CD4-positive, alpha-beta T cell (primary cell): ENCODE results near the gene TUT1. TPM values are rescaled to one million over a fixed set of nuclear protein-coding genes. Genes with fewer than 3 reads are reported as not detected.
"Not testable (repeated sequence)": the region's sequence is repeated elsewhere in the genome, so short reads cannot be mapped to it uniquely, and the experiment has no call there.

ENCODE experiments used
- ATAC-seq: fragments of 200-7000 bp; cut with Tn5 transposase; one replicate; pipeline ENCODE4 v1.10.0; 2022; ENCODE audit warnings: mild to moderate bottlenecking; ENCODE audit not compliant: poor library complexity
- CTCF ChIA-PET: fragments of 350-600 bp; sonication (Branson Sonifier 250); formaldehyde crosslinking; loops from one replicate; lab custom pipeline; 2021; ENCODE audit warnings: antibody characterized with exemption, inconsistent platforms; lab: Charles Lee
- POLR2A ChIA-PET: fragments of 350-600 bp; sonication (Branson Sonifier 250); formaldehyde crosslinking; loops from one replicate; lab custom pipeline; 2021; ENCODE audit warnings: antibody characterized with exemption, inconsistent platforms; lab: Charles Lee
- DNase-seq, 14 experiments: peaks; one replicate each; pipeline ENCODE4 v3.0.0-alpha.2; 2013 to 2020; ENCODE audit warnings: mixed read lengths in 2 of 14
- H3K27ac ChIP-seq, 2 donors: one replicate each; pipeline versions ENCODE4 v1.5.1 to v1.7.0; 2013; ENCODE audit warnings: low read length in 2 of 2, low read depth in 1 of 2, mild to moderate bottlenecking in 1 of 2
- H3K27me3 ChIP-seq, 2 experiments: 1 replicate in 1 of 2; 2 replicates in 1 of 2; pipeline versions ENCODE4 v1.6.1 to v1.7.0; 2013; ENCODE audit warnings: low read length in 2 of 2, control low read depth in 1 of 2, mild to moderate bottlenecking in 1 of 2, moderate library complexity in 1 of 2; ENCODE audit not compliant: insufficient read depth in 2 of 2, control insufficient read depth in 1 of 2
- H3K36me3 ChIP-seq: one replicate; pipeline ENCODE4 v1.6.1; 2013; ENCODE audit warnings: low read length, control low read depth; ENCODE audit not compliant: insufficient read depth
- H3K4me1 ChIP-seq: one replicate; pipeline ENCODE4 v1.6.1; 2013; ENCODE audit warnings: low read length, control low read depth; ENCODE audit not compliant: insufficient read depth
- H3K4me3 ChIP-seq: one replicate; pipeline ENCODE4 v1.5.1; 2013; ENCODE audit warnings: mild to moderate bottlenecking, low read length, moderate library complexity
- H3K9me3 ChIP-seq, 2 experiments: 1 replicate in 1 of 2; 2 replicates in 1 of 2; pipeline versions ENCODE4 v1.6.1 to v1.7.0; 2013; ENCODE audit warnings: low read length in 2 of 2, mild to moderate bottlenecking in 2 of 2, control low read depth in 1 of 2, moderate library complexity in 1 of 2; ENCODE audit not compliant: control insufficient read depth in 1 of 2, insufficient read depth in 1 of 2
- H3K27ac Mint-ChIP-seq: one replicate; pipeline ENCODE4 v1.8.0; 2020; ENCODE audit warnings: mixed read lengths
- H3K27me3 Mint-ChIP-seq: one replicate; pipeline ENCODE4 v1.8.0; 2021; ENCODE audit warnings: mixed read lengths
- H3K36me3 Mint-ChIP-seq: one replicate; pipeline ENCODE4 v1.8.0; 2021; ENCODE audit warnings: low read depth, mixed read lengths
- H3K4me1 Mint-ChIP-seq: one replicate; pipeline ENCODE4 v1.8.0; 2021; ENCODE audit warnings: low read depth, mixed read lengths
- H3K4me3 Mint-ChIP-seq: one replicate; pipeline ENCODE4 v1.8.0; 2020; ENCODE audit warnings: mild to moderate bottlenecking, mixed read lengths
- H3K9me3 Mint-ChIP-seq: one replicate; pipeline ENCODE4 v1.8.0; 2020; ENCODE audit warnings: mixed read lengths
- intact Hi-C, 2 experiments: fragments of 100-400 bp; cut with DNase I in 1 of 2; cut with micrococcal nuclease in 1 of 2; formaldehyde crosslinking; loops; one replicate each; pipeline versions ENCODE4 v1.15.1 to v1.9.0; 2023 to 2025; cut with DNase I, micrococcal nuclease
- total RNA-seq, 174 experiments: library from RNA in 2 of 174; stranded (reverse) in 2 of 174; gene quantifications; one replicate each; pipeline ENCODE4 v1.2.3 and lab custom pipeline; 2021 to 2026
- TF ChIP-seq, protein P1 (sequence below): fragments of 200-600 bp; IDR thresholded peaks from one replicate; pipeline ENCODE4 v1.8.0; 2022; ENCODE audit warnings: antibody characterized with exemption, mild to moderate bottlenecking

TUT1 gene
- total RNA-seq, 2 experiments from 2014 or later = 25.5 to 26.2 TPM

DNA sequence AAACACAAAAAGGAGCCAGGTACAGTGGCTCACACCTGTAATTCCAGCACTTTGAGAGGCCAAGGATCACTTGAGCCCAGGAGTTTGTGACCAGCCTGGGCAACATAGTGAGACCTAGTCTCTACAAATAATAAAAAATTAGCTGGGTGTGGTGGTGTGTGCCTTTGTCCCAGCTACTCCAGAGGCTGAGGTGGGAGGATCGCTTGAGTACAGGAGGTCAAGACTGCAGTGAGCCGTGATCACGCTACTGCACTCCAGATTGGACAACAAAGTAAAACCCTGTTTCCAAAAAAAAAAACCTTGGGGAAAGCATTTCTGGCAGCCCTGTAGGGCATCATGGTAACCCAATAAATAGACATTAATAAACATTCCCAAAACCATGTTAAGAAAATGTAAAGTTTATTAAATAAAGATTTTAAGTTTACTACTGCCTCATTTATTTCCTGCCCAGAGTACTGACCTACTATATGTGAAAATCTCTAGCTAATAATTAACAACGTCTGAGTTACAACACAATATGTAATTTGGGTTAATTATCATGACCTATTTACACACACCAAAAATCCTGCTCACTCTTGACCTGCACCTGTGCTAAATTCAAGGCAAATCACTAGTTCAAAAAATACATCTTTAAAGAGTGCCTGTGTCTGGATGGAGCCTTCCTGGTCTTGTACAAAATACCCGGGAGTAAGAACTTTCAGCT is 26.1 kb downstream of the TUT1 start:
- Histone ChIP-seq H3K36me3 (peaks cover 76% of the 10 kb centered on the region), H3K27ac (no peak overlapping the region), H3K9me3 (no peaks in the 10 kb centered on the region), H3K27me3 (no peaks in the 10 kb centered on the region), H3K4me1 (peaks cover 24% of the 10 kb centered on the region), H3K4me3 (no peak overlapping the region)
- no peak for ATAC-seq
- Mint-ChIP-seq H3K4me1 (peaks cover 36% of the 10 kb centered on the region), H3K27me3 (no peaks in the 10 kb centered on the region), H3K27ac (peak overlapping the region; percentile 38), H3K4me3 (no peak overlapping the region), H3K9me3 (no peaks in the 10 kb centered on the region), H3K36me3 (peaks cover 79% of the 10 kb centered on the region)
- intact Hi-C loops = no loop called here
- DNase-seq = no peak
- TF ChIP-seq, protein P1, sequence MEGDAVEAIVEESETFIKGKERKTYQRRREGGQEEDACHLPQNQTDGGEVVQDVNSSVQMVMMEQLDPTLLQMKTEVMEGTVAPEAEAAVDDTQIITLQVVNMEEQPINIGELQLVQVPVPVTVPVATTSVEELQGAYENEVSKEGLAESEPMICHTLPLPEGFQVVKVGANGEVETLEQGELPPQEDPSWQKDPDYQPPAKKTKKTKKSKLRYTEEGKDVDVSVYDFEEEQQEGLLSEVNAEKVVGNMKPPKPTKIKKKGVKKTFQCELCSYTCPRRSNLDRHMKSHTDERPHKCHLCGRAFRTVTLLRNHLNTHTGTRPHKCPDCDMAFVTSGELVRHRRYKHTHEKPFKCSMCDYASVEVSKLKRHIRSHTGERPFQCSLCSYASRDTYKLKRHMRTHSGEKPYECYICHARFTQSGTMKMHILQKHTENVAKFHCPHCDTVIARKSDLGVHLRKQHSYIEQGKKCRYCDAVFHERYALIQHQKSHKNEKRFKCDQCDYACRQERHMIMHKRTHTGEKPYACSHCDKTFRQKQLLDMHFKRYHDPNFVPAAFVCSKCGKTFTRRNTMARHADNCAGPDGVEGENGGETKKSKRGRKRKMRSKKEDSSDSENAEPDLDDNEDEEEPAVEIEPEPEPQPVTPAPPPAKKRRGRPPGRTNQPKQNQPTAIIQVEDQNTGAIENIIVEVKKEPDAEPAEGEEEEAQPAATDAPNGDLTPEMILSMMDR = no peak
- ChIA-PET CTCF (interaction anchor here (1.2 to 12.2 kb wide), 3 partner anchors 22 to 141 kb away, joined by 4 to 92 read pairs (median 5); partner anchors contain the start of gene TUT1), POLR2A (interaction anchor here (0.6 to 1.5 kb wide), 3 partner anchors 9 to 100 kb away, joined by 3 to 5 read pairs (median 5); partner anchors contain the start of genes C11orf98, CSKMT and TUT1)

DNA sequence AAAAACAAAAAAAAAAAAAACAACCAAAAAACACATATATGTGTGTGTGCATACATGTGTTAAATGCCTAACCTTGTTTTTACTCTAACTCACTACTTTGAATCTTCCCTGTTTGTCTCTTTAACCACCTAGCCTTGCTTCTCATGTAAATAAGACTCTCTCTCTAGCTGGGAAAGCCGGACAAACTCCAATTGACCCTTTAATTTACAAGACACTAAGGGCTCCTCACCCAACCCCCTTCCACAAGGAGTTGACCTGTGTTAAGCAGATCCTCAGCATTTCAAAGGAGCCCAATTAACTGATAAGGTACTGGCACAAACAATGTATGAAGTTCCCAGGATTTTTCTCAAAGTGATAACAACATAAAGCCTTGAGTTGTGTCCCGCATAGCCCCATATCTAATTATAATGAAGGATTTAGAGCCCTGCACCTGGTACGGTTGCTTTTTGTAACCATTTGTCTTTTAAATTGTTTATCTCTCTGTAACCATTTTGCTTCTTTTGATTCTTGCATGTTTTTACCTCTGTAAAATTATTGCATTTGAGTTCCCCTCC is 29.6 kb downstream of the TUT1 start:
- DNase-seq, H3K27me3 ChIP-seq, ATAC-seq, H3K27me3 Mint-ChIP-seq, H3K4me3 ChIP-seq, H3K9me3 Mint-ChIP-seq, H3K27ac ChIP-seq, H3K9me3 ChIP-seq, H3K4me3 Mint-ChIP-seq: not testable (repeated sequence)
- intact Hi-C loops = loop anchor here in 1 of 2 experiments (2.0 kb wide), 1 partner anchor 19 kb away; no protein-coding TSS in a partner anchor
- Mint-ChIP-seq H3K27ac (peak overlapping the region; percentile 43), H3K4me1 (peaks cover 43% of the 10 kb centered on the region), H3K36me3 (peaks cover 75% of the 10 kb centered on the region)
- Histone ChIP-seq H3K36me3 (peaks cover 65% of the 10 kb centered on the region), H3K4me1 (peaks cover 44% of the 10 kb centered on the region)
- ChIA-PET POLR2A (interaction anchor here (1.8 to 2.4 kb wide), 3 partner anchors 10 to 137 kb away, joined by 9 to 18 read pairs (median 11); partner anchors contain the start of gene EEF1G), CTCF (interaction anchor here (1.6 to 12.2 kb wide), 7 partner anchors 11 to 167 kb away, joined by 5 to 251 read pairs (median 12); partner anchors contain the start of genes AHNAK, EEF1G and TUT1)

DNA sequence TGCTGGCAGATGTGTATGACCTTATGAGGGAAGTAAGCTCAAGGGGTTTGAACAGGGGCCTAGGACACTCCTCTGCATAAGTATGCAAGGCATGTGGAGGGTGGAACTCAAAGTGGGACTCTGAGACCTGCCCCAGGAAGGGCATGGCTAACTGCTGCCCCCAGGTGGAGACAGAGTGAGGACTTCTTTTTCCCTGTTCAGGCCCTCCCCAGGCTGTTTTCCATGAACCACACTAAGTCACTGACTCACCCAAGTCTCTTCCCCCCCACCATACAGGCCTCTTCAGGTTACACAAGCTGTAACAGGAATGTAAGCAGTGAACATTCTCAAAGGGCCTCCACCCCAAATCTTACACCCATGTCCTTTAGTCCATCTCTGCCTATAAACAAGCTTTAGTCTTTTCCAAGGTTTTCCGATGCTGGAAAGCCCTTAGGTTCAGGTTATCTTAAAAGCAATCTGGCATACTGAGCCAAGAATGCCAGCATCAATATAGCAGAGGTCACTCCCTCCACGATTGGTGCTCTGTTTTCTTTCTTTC is 30.7 kb downstream of the TUT1 start:
- ChIA-PET POLR2A (interaction anchor here (1.0 to 3.2 kb wide), 6 partner anchors 9 to 136 kb away, joined by 4 to 18 read pairs (median 10); partner anchors contain the start of genes AHNAK and EEF1G), CTCF (interaction anchor here (0.6 to 12.2 kb wide), 17 partner anchors 9 to 166 kb away, joined by 3 to 251 read pairs (median 4); partner anchors contain the start of genes AHNAK, EEF1G and TUT1)
- H3K4me1 ChIP-seq = peaks cover 53% of the 10 kb centered on the region
- no peak overlapping the region for H3K27ac ChIP-seq
- DNase-seq = peak; percentile 68 to 91 (median 80)
- no peaks in the 10 kb centered on the region for H3K9me3 ChIP-seq
- peak; percentile 30 for ATAC-seq
- Mint-ChIP-seq H3K4me3 (no peak overlapping the region), H3K27ac (peak overlapping the region; percentile 95), H3K9me3 (no peaks in the 10 kb centered on the region), H3K4me1 (peaks cover 51% of the 10 kb centered on the region), H3K36me3 (peaks cover 64% of the 10 kb centered on the region), H3K27me3 (no peaks in the 10 kb centered on the region)
- H3K27me3 ChIP-seq = no peaks in the 10 kb centered on the region
- intact Hi-C loops = loop anchor here (1.0 to 2.0 kb wide), 5 partner anchors 18 to 166 kb away; no protein-coding TSS in a partner anchor
- H3K4me3 ChIP-seq = no peak overlapping the region
- peaks cover 53% of the 10 kb centered on the region for H3K36me3 ChIP-seq
- TF ChIP-seq, protein P1 = peak; percentile 73

DNA sequence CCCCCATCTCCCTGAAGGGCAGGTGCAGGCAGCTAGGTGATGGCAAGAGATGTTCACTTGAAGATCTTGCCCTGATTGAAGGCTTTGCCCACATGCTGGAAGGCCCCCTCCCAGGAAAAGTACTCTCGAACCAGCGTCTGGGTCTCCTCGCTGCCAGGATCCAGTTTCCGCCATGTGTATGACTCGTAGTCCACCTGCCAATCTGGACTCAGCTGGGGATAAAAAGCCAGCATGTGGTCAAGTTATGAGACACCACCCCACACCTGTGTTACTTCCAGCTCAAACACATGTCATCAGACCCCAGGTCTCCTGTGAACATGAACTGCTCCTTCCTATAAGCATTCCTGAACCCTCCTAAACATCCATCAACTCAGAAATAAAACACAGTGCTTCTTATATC is 31.7 kb downstream of the TUT1 start:
- H3K9me3 ChIP-seq, H3K27me3 ChIP-seq, H3K27me3 Mint-ChIP-seq, DNase-seq, H3K9me3 Mint-ChIP-seq, ATAC-seq, H3K4me3 Mint-ChIP-seq, H3K4me3 ChIP-seq: not testable (repeated sequence)
- Mint-ChIP-seq H3K36me3 (peaks cover 55% of the 10 kb centered on the region), H3K4me1 (peaks cover 58% of the 10 kb centered on the region), H3K27ac (peak overlapping the region; percentile 95)
- Histone ChIP-seq H3K4me1 (peaks cover 63% of the 10 kb centered on the region), H3K36me3 (peaks cover 45% of the 10 kb centered on the region), H3K27ac (peak overlapping the region in 1 of 2 donors; percentile 96)
- CTCF ChIA-PET = interaction anchor here (1.6 to 12.2 kb wide), 5 partner anchors 9 to 135 kb away, joined by 4 to 251 read pairs (median 21); partner anchors contain the start of genes AHNAK and EEF1G
- POLR2A ChIA-PET = interaction anchor here (0.5 to 3.2 kb wide), 5 partner anchors 13 to 135 kb away, joined by 4 to 18 read pairs (median 9); partner anchors contain the start of genes AHNAK and EEF1G
- intact Hi-C loops = loop anchor here (1.0 to 5.0 kb wide), 6 partner anchors 17 to 165 kb away; partner anchors contain the start of gene TUT1 (in 1 of the 2)
